Vagina (tissue), 2 donors: ENCODE data around the gene SYNPR.

Experiments used
- POLR2A ChIP-seq, 2 donors: fragments of 450-650 bp; IDR thresholded peaks; one replicate each; pipeline ENCODE4 v1.6.1; 2017; ENCODE audit warnings: antibody characterized with exemption in 2 of 2, mild to moderate bottlenecking in 2 of 2, moderate library complexity in 2 of 2
- TF ChIP-seq, protein P1 (sequence below), 3 experiments: fragments of 450-650 bp in 2 of 3; fragments of 200-600 bp in 1 of 3; sonication (generic) in 1 of 3; IDR thresholded peaks; one replicate each; pipeline ENCODE4 v1.5.1; 2017 to 2019; ENCODE audit warnings: antibody characterized with exemption in 3 of 3, mild to moderate bottlenecking in 2 of 3, moderate library complexity in 2 of 3

DNA sequence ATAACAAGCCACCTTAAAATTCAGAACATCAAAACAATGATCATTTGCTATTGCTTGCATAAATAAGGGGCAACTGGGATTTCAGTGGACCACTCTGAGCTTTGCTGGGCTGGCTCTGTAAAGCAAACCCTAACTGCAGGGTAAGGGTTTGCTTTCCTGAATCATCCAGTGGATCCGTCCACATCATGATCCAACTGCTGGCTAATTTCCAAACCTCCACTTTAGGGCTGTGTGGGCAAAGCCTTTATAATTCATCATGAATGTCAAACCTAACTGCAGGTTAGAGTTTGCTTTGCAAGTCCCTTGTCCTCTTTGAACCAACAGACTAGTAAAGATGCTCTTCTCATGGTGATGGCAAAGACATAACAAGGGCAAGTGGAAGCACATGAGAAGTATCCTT, 76.1 kb downstream of the SYNPR start:
- TF ChIP-seq, protein P1, sequence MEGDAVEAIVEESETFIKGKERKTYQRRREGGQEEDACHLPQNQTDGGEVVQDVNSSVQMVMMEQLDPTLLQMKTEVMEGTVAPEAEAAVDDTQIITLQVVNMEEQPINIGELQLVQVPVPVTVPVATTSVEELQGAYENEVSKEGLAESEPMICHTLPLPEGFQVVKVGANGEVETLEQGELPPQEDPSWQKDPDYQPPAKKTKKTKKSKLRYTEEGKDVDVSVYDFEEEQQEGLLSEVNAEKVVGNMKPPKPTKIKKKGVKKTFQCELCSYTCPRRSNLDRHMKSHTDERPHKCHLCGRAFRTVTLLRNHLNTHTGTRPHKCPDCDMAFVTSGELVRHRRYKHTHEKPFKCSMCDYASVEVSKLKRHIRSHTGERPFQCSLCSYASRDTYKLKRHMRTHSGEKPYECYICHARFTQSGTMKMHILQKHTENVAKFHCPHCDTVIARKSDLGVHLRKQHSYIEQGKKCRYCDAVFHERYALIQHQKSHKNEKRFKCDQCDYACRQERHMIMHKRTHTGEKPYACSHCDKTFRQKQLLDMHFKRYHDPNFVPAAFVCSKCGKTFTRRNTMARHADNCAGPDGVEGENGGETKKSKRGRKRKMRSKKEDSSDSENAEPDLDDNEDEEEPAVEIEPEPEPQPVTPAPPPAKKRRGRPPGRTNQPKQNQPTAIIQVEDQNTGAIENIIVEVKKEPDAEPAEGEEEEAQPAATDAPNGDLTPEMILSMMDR (IDR thresholded peaks at IDR 0.05): no peak
- no peak for TF ChIP-seq POLR2A (IDR thresholded peaks at IDR 0.05)
